NOMO-1 treated with dmso at 0.1 percent for 144 hours (cell line): Measurements from ENCODE around the gene LDAH.

Source experiments
- DNase-seq: peaks from one replicate; lab custom pipeline; 2025; ENCODE audit not compliant: unreplicated experiment; lab: John Stamatoyannopoulos, UW

LDAH gene

DNA sequence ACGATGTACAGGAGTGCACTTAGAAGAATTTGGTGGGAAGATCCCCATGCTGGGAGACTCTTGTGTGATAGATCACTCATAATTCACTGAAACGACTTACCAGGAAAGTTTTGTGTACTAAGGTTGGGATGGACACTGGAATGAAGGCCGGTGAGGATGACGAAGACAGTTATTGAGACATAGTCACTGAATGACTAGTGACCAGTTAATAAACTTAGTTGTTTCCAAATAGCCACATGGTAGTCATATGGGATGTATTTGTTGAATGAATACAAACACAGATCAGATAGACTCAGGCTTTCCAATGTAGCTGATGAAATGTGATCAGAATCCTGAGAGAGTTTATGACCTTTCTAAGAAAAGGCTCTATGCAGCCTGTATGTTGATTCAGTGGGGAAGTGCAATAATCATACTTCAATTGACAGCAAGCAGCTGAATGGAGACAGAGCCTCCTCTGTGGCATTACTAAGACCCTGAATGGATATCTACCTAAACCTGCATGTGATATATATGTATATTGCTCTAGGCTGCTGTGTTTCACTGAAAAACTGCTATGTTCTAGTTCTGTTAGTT is 135.6 kb downstream of the LDAH start:
- DNase-seq: no peak

DNA sequence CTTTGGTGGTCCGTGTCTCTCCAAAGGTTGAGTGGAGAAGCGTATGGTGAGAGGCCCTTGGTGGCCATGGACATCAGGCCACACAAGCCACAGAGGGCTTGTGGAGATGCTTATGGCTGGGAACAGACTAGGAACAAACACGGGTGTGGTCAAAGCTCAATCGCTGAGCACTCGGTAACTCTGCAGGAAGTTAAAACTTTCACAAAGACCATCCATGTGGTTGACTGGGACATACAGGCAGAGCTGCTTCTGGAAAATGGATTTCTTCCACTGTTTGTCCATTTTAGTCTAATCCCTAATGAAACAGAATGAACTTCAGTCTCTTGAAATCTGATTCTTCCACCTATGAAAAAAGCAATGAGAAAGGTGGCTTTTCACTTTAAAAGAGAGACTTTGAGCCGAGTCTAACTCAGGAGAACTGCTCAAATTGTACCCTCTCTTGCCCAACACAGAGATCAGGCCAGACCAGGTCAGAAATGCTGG is 138.3 kb downstream of the LDAH start:
- no peak for DNase-seq

DNA sequence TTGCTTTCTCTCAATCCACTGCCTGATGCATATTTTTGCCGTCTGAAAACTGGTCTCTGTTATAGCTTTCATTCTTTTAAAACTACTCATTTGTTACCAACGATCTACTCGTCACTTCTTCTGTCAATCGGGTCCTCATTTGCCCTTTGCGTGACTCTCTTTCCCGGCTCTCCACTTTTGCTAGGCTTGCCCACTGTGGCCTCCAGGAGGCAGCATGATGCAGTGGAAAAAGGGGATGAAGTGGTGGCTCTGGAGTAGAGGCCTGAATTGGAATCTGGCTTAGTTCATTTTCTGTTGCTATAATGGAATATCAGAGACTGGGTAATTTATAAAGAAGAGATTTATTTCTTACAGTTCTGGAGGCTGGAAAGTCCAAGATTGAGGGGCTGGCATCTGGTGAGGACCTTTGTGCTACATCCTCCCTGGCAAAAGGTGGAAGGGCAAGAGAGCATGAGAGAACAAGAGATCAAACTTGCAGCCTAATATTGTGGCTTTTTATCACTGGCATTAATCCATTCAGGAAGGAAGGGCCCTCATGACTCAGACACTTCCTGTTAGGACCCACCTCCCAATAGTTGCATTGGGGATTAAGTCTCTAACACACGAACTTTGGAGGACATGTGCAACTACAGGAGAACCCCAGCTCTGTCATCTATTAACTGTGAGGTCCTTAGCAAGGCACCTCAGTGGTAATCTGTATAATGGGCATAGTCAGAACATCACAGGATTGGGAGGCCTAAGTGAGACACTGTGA is 140.6 kb downstream of the LDAH start:
- DNase-seq: no peak

DNA sequence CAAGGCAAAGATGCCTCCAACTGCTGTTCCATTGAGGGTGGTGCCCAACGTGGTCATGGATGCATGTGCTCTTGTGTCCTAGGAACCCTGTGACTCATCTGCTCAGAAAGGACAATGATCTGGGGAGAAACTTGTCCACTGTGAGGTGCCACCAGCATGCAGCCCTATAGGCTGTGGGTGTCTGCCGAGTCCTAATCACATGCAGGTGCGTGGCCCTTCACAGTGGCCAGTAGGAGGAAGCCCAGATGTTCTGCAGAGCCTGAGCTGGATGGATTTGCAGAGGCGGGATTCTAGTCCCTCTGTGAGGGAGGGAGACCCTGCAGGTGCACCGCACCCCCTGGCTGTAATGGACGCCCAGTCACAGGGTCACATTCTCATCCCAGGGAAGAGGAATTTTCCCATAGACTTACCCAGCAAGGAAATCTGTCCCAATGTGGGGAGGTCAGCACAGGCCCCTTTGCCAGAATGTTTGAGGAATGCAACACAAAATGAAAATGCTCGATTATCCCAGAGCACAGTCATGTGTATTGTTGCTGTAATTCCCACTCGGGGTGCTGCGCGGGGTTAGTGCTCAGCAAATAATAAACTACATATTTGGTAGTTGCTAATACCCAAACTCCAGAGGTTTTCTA is 142.0 kb downstream of the LDAH start:
- DNase-seq: no peak

GRCh38 chr2:20678780-20679179 is 144.1 kb downstream of the LDAH start:
- DNase-seq: no peak

- no peak for DNase-seq
Measured at GRCh38 chr2:20678086-20678395, 144.9 kb downstream of the LDAH start.

GRCh38 chr2:20677301-20678085 is 145.4 kb downstream of the LDAH start:
- DNase-seq: no peak

DNA sequence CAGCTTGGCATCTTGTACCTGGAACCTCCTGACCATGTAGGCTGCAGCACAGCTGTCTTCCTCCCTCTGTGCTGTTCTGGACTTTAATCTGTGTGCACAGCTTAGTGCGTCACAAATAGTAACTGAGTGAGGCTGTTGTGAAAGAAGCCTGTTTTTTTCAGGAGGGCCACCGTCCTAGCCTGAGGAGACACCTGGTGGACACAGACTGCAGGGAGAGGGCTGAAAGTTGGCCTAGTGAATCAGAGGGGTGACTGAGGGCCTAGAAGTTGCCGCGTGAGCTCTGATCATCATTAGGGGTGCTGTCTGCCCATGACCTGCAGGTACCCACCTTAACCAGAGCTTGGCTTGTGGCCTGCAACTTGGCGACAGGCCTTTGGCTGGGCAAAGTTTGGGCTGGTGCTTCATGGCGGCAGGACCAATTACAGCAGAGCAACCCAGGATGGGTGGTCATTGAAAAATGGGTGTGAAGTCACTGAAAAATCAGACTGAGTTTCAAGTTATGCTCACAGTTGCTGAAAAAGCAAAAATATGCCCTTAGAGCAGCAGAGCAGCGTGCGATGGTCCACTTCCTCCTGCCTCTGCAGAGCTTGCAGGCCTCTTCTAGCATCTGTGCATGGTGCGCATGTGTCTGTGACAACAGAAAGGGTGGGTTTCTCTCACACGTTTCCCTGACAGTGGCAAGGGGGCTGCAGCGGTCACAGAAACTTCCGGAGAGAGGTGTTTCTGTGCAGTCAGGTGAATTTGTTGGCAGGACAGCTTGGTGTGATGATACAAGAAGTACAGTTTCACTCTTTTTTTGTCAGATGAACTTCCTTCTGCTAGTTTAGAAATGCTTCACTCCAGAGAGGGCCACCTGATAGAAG is 146.3 kb downstream of the LDAH start:
- no peak for DNase-seq

DNA sequence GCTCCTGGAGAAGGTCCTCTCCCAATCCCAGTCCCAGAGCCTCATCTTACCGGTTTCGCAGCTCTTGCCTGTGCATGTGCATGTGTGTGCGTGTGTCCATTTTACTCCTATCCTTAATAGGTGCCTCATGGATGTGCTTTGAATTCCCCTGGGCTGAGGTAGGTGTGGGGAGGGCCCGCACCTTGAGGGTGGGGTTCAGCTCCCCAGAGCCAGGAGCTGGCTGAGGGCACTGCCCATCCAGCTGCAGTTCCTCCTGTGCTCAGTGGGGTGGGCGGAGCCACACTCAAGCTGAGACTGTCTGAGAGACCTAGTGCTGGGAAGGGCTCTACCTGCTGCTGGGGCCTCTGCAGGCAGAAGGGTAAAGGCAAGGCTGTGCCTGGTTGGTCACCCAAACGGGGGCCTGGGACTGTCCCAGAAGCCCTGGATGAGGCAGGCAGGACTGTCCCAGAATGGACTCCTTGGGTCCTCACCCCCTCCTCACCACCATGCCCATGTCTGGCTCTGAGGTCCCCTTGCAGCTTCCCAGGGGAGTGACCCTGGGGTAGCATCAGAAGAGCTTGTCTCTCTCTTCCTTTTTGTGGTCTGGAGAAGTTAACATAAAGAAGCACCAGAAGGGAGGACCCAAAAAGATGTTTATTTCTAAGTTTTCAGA is 147.1 kb downstream of the LDAH start:
- DNase-seq: no peak

- no peak for DNase-seq
Measured at GRCh38 chr2:20674974-20675679, 147.8 kb downstream of the LDAH start.

DNA sequence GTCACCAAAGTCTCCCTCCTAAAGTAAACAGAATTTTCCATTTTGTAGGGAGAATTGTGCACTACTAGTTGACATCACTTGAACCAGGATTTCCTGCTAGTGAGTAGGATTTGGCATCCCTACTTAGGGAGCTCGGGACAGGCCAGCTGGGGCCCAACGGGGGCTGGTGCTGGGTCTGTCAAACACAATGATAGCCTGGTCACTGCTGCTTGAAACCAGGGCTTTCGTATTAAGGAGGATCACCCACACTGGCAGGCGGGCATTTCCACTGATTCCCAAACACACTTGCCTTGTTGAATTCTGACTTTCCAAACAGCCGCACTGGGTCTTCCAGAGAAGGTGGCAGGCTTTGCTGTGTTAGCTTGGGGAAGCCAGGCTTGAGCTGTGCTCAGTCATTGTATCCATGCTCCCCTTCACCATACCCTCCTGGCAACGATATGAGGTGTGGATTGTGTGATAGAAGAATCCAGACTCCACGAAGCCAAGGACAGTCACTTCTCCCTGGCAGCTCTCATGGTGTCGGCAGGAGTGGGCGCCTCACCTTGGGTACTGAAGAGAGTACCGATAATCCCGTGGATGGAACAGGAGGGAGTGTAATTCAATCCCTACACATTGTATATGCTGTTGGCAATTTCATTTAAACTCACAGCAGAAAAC is 148.5 kb downstream of the LDAH start:
- no peak for DNase-seq

- DNase-seq: no peak
Measured at GRCh38 chr2:20673686-20674308, 149.1 kb downstream of the LDAH start.

DNA sequence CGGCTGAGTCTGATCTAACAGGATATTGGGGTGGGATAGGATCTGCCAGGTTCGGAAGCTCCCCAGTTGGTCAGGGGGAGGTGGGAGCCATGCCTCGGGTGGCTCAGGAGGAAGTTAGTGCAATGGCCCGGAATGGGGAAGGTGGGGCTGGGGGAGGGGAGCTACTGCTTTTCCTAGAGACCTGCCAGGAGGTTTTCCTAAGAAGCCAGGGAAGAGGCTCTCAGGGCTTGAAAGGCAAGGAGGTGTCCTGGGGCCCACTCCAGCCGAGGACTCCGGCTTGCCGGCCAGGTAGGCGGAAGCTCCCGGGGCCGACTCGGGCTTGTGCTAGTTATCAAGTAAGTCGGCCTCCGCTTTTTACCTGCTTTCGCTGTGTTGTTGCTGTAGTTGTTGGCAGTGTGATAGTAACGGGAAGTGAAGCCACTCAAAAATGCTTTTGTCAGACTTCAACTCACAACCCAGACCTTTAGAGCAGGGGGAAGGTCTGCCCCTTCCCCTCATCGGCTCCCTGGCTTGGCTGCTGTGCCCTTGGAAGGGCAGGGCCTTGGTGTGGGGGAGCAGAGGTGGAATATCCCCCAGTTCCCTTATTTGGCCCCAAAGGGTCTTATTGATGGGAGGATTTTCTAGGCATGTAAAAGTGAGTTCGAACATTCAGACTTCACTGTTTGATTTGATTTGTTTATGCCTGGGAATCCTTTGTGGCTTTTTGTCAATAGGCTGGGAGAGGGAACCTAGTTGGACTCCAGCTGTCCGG is 150.5 kb downstream of the LDAH start:
- DNase-seq: no peak

GRCh38 chr2:20671736-20672080 is 151.2 kb downstream of the LDAH start:
- no peak for DNase-seq

DNA sequence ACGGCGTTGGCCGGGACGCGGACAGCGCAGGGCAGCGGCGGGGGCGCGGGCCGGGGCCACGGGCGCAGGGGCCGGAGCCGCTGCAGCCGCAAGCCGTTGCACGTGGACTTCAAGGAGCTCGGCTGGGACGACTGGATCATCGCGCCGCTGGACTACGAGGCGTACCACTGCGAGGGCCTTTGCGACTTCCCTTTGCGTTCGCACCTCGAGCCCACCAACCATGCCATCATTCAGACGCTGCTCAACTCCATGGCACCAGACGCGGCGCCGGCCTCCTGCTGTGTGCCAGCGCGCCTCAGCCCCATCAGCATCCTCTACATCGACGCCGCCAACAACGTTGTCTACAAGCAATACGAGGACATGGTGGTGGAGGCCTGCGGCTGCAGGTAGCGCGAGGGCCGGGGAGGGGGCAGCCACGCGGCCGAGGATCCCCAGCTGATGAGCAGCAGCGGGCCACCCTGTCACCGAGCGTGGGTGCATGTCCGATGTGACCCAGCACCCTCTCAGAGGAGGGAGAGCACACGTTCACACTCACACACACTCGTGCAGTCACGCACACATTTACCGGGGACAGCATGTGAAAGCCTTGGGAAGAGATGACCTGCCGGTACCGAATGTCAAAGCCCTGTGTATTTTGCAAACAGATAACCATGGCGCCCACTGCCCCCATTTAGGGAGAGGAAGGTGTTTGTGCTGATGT is 151.7 kb downstream of the LDAH start:
- DNase-seq: no peak

- no peak for DNase-seq
Measured at GRCh38 chr2:20670315-20671035, 152.4 kb downstream of the LDAH start.
